SH-SY5Y (cell line): ENCODE data around the gene RHOF.
A peak's percentile ranks its signal among the peaks of the same experiment; 100 is the strongest.

Source experiments
- GATA2 ChIP-seq: IDR thresholded peaks from 2 replicates; pipeline ENCODE4 v1.6.1; 2011; ENCODE audit warnings: mild to moderate bottlenecking, low read depth, low read length
- GATA3 ChIP-seq: IDR thresholded peaks from 2 replicates; pipeline ENCODE4 v1.6.1; 2011; ENCODE audit warnings: low read depth, mild to moderate bottlenecking, low read length, moderate library complexity

The RHOF gene

GRCh38 chr12:121769831-121770301 is 23.6 kb downstream of the RHOF start:
- no peak for TF ChIP-seq GATA3
- no peak for TF ChIP-seq GATA2

GRCh38 chr12:121769297-121769830 is 24.1 kb downstream of the RHOF start:
- TF ChIP-seq GATA3 (no peak), GATA2 (no peak)

DNA sequence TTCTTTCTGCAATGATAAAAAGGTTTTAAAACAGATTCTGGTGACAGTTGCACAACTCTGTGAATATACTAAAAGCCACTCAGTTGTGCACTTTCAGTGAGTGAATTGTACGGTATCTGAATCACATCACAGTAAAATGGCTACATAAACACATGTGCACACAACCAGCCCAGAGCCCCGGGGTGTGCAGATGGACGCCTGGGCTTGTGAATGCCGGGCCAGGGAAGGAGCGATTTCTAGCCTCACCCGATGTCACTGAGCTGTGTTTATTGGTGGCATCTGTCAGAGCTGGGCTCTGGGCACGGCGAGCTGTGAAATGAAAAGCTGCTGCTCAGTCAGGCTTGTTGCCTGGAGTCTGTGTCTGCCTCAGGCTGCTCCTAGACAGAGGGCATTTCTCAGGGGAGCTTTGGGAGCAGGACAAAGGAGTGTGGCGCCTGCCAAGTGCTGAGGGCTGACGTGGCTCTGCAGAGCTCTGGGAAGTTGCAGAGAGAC is 25.9 kb downstream of the RHOF start:
- TF ChIP-seq GATA3 (no peak), GATA2 (peak; percentile 67)

- TF ChIP-seq GATA3 (no peak), GATA2 (no peak)
These were observed 27.0 kb downstream of the RHOF start for GRCh38 chr12:121766290-121767039.

DNA sequence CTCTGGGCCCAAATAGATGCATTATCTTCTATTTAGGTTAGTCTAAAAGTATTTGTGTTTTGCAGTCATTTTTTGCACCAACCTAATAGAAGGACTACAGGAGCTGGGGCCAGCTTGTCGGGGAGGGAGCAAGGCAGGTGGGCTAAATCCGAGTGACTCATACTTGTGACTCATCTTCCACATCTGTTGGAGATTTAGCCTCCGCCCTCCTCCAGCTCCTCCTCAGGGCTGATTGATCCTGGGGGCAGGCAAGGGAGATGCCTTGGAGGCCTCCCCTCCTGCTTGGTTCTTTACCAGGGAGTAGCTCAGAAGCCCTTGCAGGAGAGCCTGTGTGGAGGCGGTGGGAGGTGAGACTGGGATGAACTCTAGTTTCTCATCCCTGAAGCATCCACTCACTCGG is 27.9 kb downstream of the RHOF start:
- no peak for TF ChIP-seq GATA3
- no peak for TF ChIP-seq GATA2

DNA sequence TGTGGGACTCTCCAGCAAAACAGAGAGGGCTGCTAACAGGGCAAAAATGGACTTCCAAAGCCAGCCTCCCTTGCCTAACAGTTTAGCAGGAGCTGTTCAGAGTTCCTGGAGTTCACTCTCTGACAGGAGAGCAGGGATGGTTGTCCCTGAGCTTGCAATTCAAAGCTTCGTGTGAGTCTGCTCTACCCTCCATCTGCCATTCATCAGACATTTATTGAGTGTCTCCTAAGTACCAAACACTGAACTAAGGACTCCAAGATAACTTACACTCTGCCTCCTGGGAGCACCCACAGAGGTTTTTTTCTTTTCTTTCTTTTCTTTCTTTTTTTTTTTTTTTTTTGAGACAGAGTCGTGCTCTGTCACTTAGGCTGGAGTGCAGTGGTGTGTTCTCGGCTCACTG is 28.7 kb downstream of the RHOF start:
- TF ChIP-seq GATA2 (no peak), GATA3 (no peak)

DNA sequence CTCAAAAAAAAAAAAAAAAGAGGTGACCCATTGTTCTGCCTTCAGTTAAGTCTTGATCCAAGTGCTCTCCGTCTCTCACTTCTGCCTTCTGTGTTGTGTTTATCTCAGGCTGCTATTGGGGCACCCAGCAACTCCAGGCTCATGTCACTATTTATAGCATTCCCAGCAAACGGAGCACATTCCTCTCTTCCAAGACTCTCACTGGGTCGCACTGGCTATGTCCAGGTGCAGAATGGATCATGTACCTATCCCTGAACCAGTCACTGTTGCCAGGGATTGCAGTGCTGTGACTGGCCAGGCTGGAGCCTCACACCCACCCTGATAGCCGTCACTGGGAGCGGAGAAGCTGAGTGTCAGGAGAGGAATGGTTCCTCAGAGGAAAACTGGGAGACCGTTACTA is 31.2 kb downstream of the RHOF start:
- TF ChIP-seq GATA2 (no peak), GATA3 (no peak)

DNA sequence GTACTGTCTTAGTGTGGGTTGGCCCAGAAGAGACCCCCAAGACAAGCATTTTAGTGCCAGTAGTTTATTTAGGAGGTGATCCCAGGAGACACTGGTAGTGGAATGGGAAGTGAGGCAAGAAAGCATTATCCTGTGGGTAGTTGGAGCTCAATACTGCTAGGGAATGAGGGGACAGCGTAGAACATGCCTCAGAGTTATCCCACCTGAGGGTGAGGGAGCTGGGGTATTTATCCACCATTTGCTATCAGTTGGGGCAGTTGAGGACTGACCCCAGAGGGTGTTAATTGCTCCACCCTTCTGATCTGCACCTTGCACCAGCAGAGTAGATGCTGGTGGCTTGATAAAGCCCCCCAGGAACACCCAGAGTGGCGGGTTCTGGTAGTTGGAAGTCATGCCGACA is 37.9 kb downstream of the RHOF start:
- TF ChIP-seq GATA2 (no peak), GATA3 (no peak)

DNA sequence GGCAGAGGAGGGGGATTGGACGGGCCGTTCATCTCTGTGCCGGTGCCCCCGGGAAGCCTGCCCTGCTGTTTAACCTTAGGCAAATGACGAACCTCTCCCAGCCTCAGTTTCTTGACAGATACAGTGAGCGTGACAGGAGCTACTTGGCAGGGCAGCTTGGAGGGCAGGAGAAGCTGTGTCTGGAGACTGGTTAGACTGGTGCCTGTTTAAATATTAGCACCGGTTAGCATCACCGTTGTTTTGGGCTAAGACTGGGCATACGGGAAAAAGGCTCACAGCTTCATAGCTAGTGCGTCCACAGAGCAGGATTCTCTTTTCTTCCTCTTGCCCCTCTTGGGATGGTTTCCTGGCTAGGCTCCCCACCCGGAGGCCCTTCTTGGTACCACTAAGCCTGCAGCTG is 38.7 kb downstream of the RHOF start:
- TF ChIP-seq GATA2, result no peak
- no peak for TF ChIP-seq GATA3

- TF ChIP-seq GATA2, result no peak
- TF ChIP-seq GATA3, result no peak
These were observed 39.6 kb downstream of the RHOF start for GRCh38 chr12:121753844-121754264.

GRCh38 chr12:121751749-121752351 is 41.6 kb downstream of the RHOF start:
- no peak for TF ChIP-seq GATA3
- TF ChIP-seq GATA2, result no peak

GRCh38 chr12:121751034-121751433 is 42.5 kb downstream of the RHOF start:
- TF ChIP-seq GATA2 (no peak), GATA3 (no peak)

DNA sequence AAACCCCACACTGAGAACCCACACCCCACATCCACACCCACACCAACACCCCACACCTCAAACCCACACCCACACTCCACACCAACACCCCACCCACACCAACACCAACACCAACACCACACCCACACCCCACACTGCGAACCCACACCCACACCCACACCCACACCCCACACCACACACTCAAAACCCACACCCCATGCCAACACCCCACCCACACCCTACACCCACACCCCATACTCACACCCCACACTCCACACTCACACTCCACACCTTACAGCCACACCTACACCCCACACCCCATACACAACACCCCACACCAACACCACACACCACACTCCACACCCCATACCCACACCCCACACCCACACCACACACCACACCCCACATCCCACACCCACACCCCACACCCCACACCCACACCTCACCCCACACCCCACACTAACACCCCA is 43.0 kb downstream of the RHOF start:
- TF ChIP-seq GATA2 (no peak), GATA3 (no peak)

DNA sequence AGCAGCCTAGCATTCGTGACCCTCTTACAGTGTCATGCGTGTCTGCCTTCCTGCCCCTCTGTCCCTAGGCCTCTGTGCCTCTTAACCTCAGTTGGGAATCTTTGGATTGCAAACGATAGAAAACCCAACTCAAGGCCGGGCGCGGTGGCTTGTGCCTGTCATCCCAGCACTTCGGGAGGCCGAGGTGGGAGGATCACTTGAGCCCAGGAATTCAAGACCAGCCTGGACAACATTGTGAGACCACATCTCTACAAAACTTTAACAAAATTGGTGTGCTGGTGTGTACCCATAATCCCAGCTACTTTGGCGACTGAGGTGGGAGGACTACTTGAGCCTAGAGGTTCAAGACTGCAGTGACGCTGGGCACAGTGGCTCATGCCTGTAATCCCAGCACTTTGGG is 44.2 kb downstream of the RHOF start:
- TF ChIP-seq GATA3 (no peak), GATA2 (no peak)

DNA sequence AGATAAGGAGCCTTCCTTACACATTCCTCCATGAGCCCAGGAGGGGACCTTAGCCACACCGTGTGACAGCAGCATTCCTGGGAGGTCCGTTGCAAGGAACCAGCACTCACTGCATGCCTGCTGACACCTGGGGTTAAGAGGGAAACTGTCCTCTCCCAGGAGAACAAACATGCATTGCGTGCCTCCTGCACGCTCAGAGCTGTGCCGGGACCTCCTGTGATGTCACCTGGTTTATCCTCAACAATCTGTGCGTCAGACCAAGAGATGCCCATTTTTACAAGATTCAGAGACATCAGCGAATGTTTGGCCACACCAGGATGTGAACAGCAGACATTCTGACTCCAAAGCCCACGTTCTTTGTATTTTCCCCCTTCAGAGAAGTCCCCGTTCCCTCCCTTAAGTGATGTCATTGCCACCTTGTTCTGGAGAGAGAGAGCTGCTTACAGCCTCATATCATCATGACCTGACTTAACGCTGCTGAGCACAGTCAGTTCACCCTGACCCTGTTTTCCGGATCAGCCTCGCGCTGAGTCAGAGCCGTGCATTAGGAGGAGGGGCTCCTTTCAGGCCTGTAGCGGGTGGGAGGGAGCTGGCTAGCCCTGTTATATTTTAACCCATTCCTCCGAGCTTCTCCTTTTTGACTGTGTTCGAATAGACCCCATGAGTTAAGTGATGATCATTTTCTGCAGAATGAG is 44.8 kb downstream of the RHOF start:
- TF ChIP-seq GATA3 (no peak), GATA2 (no peak)
